ENCODE data around the gene TOMM5.

TOMM5 gene

GRCh38 chr9:37561682-37562081, 30.7 kb downstream of the TOMM5 start:
- H3K36me3 Mint-ChIP-seq (ENCODE audit: low read depth), result peaks cover 29% of the 10 kb centered on the region
- no peaks in the 10 kb centered on the region for H3K27me3 Mint-ChIP-seq
- no peak for DNase-seq
- H3K9me3 Mint-ChIP-seq, result peaks cover 12% of the 10 kb centered on the region
- no peak overlapping the region for H3K4me3 Mint-ChIP-seq
- H3K27ac Mint-ChIP-seq, result no peak overlapping the region
- H3K4me1 Mint-ChIP-seq (ENCODE audit: low read depth), result no peaks in the 10 kb centered on the region

GRCh38 chr9:37559855-37560592, 32.4 kb downstream of the TOMM5 start:
- no peaks in the 10 kb centered on the region for H3K4me1 Mint-ChIP-seq (ENCODE audit: low read depth)
- DNase-seq, result no peak
- H3K27ac Mint-ChIP-seq, result no peak overlapping the region
- peaks cover 8% of the 10 kb centered on the region for H3K9me3 Mint-ChIP-seq
- H3K4me3 Mint-ChIP-seq, result no peak overlapping the region
- H3K36me3 Mint-ChIP-seq (ENCODE audit: low read depth), result peaks cover 18% of the 10 kb centered on the region
- H3K27me3 Mint-ChIP-seq, result no peaks in the 10 kb centered on the region

- no peak for DNase-seq
- no peaks in the 10 kb centered on the region for H3K27me3 Mint-ChIP-seq
- no peaks in the 10 kb centered on the region for H3K4me1 Mint-ChIP-seq (ENCODE audit: low read depth)
- peaks cover 4% of the 10 kb centered on the region for H3K9me3 Mint-ChIP-seq
- peaks cover 9% of the 10 kb centered on the region for H3K36me3 Mint-ChIP-seq (ENCODE audit: low read depth)
- no peak overlapping the region for H3K4me3 Mint-ChIP-seq
- H3K27ac Mint-ChIP-seq, result no peak overlapping the region
Measured at GRCh38 chr9:37559125-37559524, 33.3 kb downstream of the TOMM5 start.

- no peak for DNase-seq
- Mint-ChIP-seq H3K27ac (no peak overlapping the region), H3K4me1 (ENCODE audit: low read depth) (no peaks in the 10 kb centered on the region), H3K4me3 (no peak overlapping the region), H3K9me3 (no peaks in the 10 kb centered on the region), H3K36me3 (ENCODE audit: low read depth) (no peaks in the 10 kb centered on the region), H3K27me3 (no peaks in the 10 kb centered on the region)
Measured at GRCh38 chr9:37555786-37556185, 36.6 kb downstream of the TOMM5 start.

- H3K27me3 Mint-ChIP-seq, result no peaks in the 10 kb centered on the region
- peaks cover 4% of the 10 kb centered on the region for H3K4me1 Mint-ChIP-seq (ENCODE audit: low read depth)
- no peak overlapping the region for H3K4me3 Mint-ChIP-seq
- no peaks in the 10 kb centered on the region for H3K36me3 Mint-ChIP-seq (ENCODE audit: low read depth)
- no peak for DNase-seq
- H3K27ac Mint-ChIP-seq, result no peak overlapping the region
- no peaks in the 10 kb centered on the region for H3K9me3 Mint-ChIP-seq
Measured at GRCh38 chr9:37554318-37554717, 38.1 kb downstream of the TOMM5 start.

GRCh38 chr9:37551888-37552287, 40.5 kb downstream of the TOMM5 start:
- H3K4me3 Mint-ChIP-seq, result no peak overlapping the region
- H3K36me3 Mint-ChIP-seq (ENCODE audit: low read depth), result no peaks in the 10 kb centered on the region
- no peaks in the 10 kb centered on the region for H3K9me3 Mint-ChIP-seq
- no peak for DNase-seq
- H3K27ac Mint-ChIP-seq, result no peak overlapping the region
- H3K27me3 Mint-ChIP-seq, result no peaks in the 10 kb centered on the region
- H3K4me1 Mint-ChIP-seq (ENCODE audit: low read depth), result peaks cover 4% of the 10 kb centered on the region

- Mint-ChIP-seq H3K4me1 (ENCODE audit: low read depth) (peaks cover 4% of the 10 kb centered on the region), H3K4me3 (no peak overlapping the region), H3K36me3 (ENCODE audit: low read depth) (no peaks in the 10 kb centered on the region), H3K9me3 (no peaks in the 10 kb centered on the region), H3K27me3 (no peaks in the 10 kb centered on the region), H3K27ac (no peak overlapping the region)
- DNase-seq, result no peak
Measured at GRCh38 chr9:37551468-37551867, 40.9 kb downstream of the TOMM5 start.

GRCh38 chr9:37550781-37551180, 41.6 kb downstream of the TOMM5 start:
- Mint-ChIP-seq H3K27me3 (no peaks in the 10 kb centered on the region), H3K27ac (no peak overlapping the region), H3K9me3 (no peaks in the 10 kb centered on the region), H3K4me3 (no peak overlapping the region), H3K36me3 (ENCODE audit: low read depth) (no peaks in the 10 kb centered on the region), H3K4me1 (ENCODE audit: low read depth) (peaks cover 4% of the 10 kb centered on the region)
- DNase-seq, result no peak

- peaks cover 4% of the 10 kb centered on the region for H3K4me1 Mint-ChIP-seq (ENCODE audit: low read depth)
- no peaks in the 10 kb centered on the region for H3K36me3 Mint-ChIP-seq (ENCODE audit: low read depth)
- H3K4me3 Mint-ChIP-seq, result no peak overlapping the region
- no peak overlapping the region for H3K27ac Mint-ChIP-seq
- no peaks in the 10 kb centered on the region for H3K27me3 Mint-ChIP-seq
- no peak for DNase-seq
- H3K9me3 Mint-ChIP-seq, result no peaks in the 10 kb centered on the region
Measured at GRCh38 chr9:37549527-37549926, 42.9 kb downstream of the TOMM5 start.

GRCh38 chr9:37547328-37547878, 45.0 kb downstream of the TOMM5 start:
- Mint-ChIP-seq H3K4me3 (no peak overlapping the region), H3K27me3 (no peaks in the 10 kb centered on the region), H3K27ac (no peak overlapping the region), H3K36me3 (ENCODE audit: low read depth) (no peaks in the 10 kb centered on the region), H3K4me1 (ENCODE audit: low read depth) (peaks cover 4% of the 10 kb centered on the region), H3K9me3 (no peaks in the 10 kb centered on the region)
- no peak for DNase-seq

- peaks cover 14% of the 10 kb centered on the region for H3K36me3 Mint-ChIP-seq (ENCODE audit: low read depth)
- H3K27me3 Mint-ChIP-seq, result no peaks in the 10 kb centered on the region
- H3K9me3 Mint-ChIP-seq, result no peaks in the 10 kb centered on the region
- no peak for DNase-seq
- H3K4me3 Mint-ChIP-seq, result no peak overlapping the region
- no peak overlapping the region for H3K27ac Mint-ChIP-seq
- H3K4me1 Mint-ChIP-seq (ENCODE audit: low read depth), result no peaks in the 10 kb centered on the region
Measured at GRCh38 chr9:37543468-37543867, 48.9 kb downstream of the TOMM5 start.

GRCh38 chr9:37542895-37543294, 49.5 kb downstream of the TOMM5 start:
- no peaks in the 10 kb centered on the region for H3K4me1 Mint-ChIP-seq (ENCODE audit: low read depth)
- H3K27ac Mint-ChIP-seq, result no peak overlapping the region
- no peaks in the 10 kb centered on the region for H3K9me3 Mint-ChIP-seq
- H3K27me3 Mint-ChIP-seq, result no peaks in the 10 kb centered on the region
- DNase-seq, result no peak
- H3K4me3 Mint-ChIP-seq, result no peak overlapping the region
- peaks cover 18% of the 10 kb centered on the region for H3K36me3 Mint-ChIP-seq (ENCODE audit: low read depth)

GRCh38 chr9:37542488-37542887, 49.9 kb downstream of the TOMM5 start:
- no peaks in the 10 kb centered on the region for H3K4me1 Mint-ChIP-seq (ENCODE audit: low read depth)
- no peaks in the 10 kb centered on the region for H3K27me3 Mint-ChIP-seq
- H3K4me3 Mint-ChIP-seq, result no peak overlapping the region
- no peaks in the 10 kb centered on the region for H3K9me3 Mint-ChIP-seq
- H3K36me3 Mint-ChIP-seq (ENCODE audit: low read depth), result peaks cover 22% of the 10 kb centered on the region
- H3K27ac Mint-ChIP-seq, result no peak overlapping the region
- no peak for DNase-seq

GRCh38 chr9:37541465-37541864, 50.9 kb downstream of the TOMM5 start:
- no peaks in the 10 kb centered on the region for H3K9me3 Mint-ChIP-seq
- no peak for DNase-seq
- H3K36me3 Mint-ChIP-seq (ENCODE audit: low read depth), result peaks cover 31% of the 10 kb centered on the region
- H3K4me3 Mint-ChIP-seq, result no peak overlapping the region
- no peaks in the 10 kb centered on the region for H3K27me3 Mint-ChIP-seq
- H3K4me1 Mint-ChIP-seq (ENCODE audit: low read depth), result no peaks in the 10 kb centered on the region
- no peak overlapping the region for H3K27ac Mint-ChIP-seq

- Mint-ChIP-seq H3K9me3 (no peaks in the 10 kb centered on the region), H3K36me3 (ENCODE audit: low read depth) (peaks cover 36% of the 10 kb centered on the region), H3K27ac (no peak overlapping the region), H3K27me3 (no peaks in the 10 kb centered on the region), H3K4me1 (ENCODE audit: low read depth) (no peaks in the 10 kb centered on the region), H3K4me3 (no peak overlapping the region)
- DNase-seq, result no peak
Measured at GRCh38 chr9:37540634-37541033, 51.8 kb downstream of the TOMM5 start.
